Psoas muscle (tissue), 8 donors: ENCODE measurements around the gene NPTXR. TPM values are rescaled to one million over a fixed set of nuclear protein-coding genes. Genes with fewer than 3 reads are reported as not detected.

ENCODE experiments used
- ATAC-seq, 4 donors: fragments of 200-7000 bp; cut with Tn5 transposase; one replicate each; pipeline ENCODE4 v1.9.1; 2020; ENCODE audit warnings: moderate library complexity in 3 of 4, mild to moderate bottlenecking in 2 of 4
- DNase-seq, 2 donors: peaks; one replicate each; pipeline ENCODE4 v3.0.0-alpha.2; 2020
- H3K27ac ChIP-seq: fragments of 200-600 bp; one replicate; pipeline ENCODE4 v1.8.0; 2022
- H3K27me3 ChIP-seq, 3 donors: fragments of 200-600 bp in 1 of 3; one replicate each; pipeline versions ENCODE4 v1.6.1 to v1.8.0; 2013 to 2022; ENCODE audit warnings: low read length in 2 of 3, mild to moderate bottlenecking in 2 of 3, moderate library complexity in 1 of 3; ENCODE audit not compliant: insufficient read depth in 3 of 3
- H3K36me3 ChIP-seq, 2 donors: fragments of 200-600 bp in 1 of 2; one replicate each; pipeline versions ENCODE4 v1.6.1 to v1.8.0; 2013 to 2022; ENCODE audit warnings: low read depth in 1 of 2, mild to moderate bottlenecking in 1 of 2, moderate library complexity in 1 of 2; ENCODE audit not compliant: insufficient read depth in 1 of 2
- H3K4me1 ChIP-seq: fragments of 200-600 bp; one replicate; pipeline ENCODE4 v1.8.0; 2022
- H3K4me3 ChIP-seq: fragments of 200-600 bp; one replicate; pipeline ENCODE4 v1.8.0; 2022; ENCODE audit warnings: mild to moderate bottlenecking
- H3K9me3 ChIP-seq: fragments of 200-600 bp; one replicate; pipeline ENCODE4 v1.8.0; 2022
- WGBS, 3 donors: extraction: QIAGEN DNeasy Blood & Tissue Kit; methylation state at CpG; one replicate each; pipeline versions ENCODE4 v1.1.6 to v1.1.7; 2013; 5-methylcytosine and 5-hydroxymethylcytosine counted together
- intact Hi-C, 2 donors: fragments of 100-400 bp; cut with DNase I; formaldehyde crosslinking; loops; one replicate each; pipeline versions ENCODE4 v1.11.0 to v1.14.2; 2022
- polyA plus RNA-seq, 3 donors: library from polyadenylated mRNA; stranded (reverse); fragments of 200-250 nt; gene quantifications; one replicate each; pipeline ENCODE4 v1.2.3, GENCODE V29; 2013
- total RNA-seq, 4 donors: library from RNA; stranded (reverse); fragmentation: NEBNext Ultra II Directional in 2 of 4; extraction: Animal tissue kit (Norgen Biotek cat#: 25700) in 2 of 4; gene quantifications; one replicate each; pipeline versions ENCODE4 v1.2.1 to v1.2.4, GENCODE V29; 2021 to 2023
- TF ChIP-seq, protein P1 (sequence below): fragments of 200-600 bp; IDR thresholded peaks from one replicate; pipeline ENCODE4 v1.8.0; 2022; ENCODE audit warnings: antibody characterized with exemption
- donor health status: healthy with polysubstance abuse.
- donor health status: DM: no; HTN: no; CAD: no; lungs with moderate emphysema.
- donor health status: Bipolar disorder and iron deficiency.
- donor health status: healthy.
- donor health status: DM: yes; HTN: yes; CAD: no.
- donor health status: DM: no; HTN: no; CAD: no.
- donor health status: DM: no; HTN: no; CAD: no.
- donor health status: DM: yes; HTN: yes; CAD: no.

NPTXR gene
- total and polyA plus RNA-seq, 7 donors, result 0.15 to 1.7 (median 0.39) TPM

DNA sequence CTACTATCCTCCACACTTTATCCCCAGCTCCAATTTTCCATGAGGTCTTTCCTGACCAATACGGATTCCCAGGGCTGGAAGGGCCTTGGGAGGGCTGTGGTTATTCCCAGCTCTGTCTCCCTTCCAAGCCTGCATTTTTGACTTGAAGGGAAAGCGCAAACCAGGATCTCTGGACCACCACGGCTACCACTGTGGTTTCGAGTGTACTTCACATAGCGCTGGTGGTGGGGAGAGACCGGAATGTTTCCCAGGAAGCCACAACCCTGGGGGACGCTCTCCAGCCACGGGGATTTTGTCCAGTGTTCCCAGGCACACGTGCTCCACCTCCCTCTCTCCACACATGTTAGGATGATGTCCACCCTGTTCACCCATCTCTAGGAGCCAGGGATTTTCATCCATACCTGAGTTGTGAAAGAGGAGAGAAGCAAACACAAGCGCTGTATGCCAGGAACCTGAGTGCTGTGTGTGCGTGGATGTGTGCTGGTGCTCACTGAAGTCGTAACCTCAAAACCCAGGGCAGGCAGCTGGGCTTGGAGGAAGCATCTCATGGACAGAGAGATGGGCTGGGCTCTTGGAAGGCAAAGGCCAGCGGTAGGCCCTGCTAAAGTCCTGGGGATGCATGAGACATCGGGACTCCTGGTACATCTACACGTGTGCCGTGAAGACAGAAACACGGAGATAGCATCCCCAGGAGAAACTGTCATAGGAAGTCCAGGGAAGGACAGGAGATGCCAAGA, 1.3 kb upstream of the NPTXR start:
- H3K36me3 ChIP-seq, result no peaks in the 10 kb centered on the region
- H3K9me3 ChIP-seq, result no peaks in the 10 kb centered on the region
- DNase-seq (no peak), ATAC-seq (no peak)
- peaks cover 0 to 64% (median 20%) of the 10 kb centered on the region in 3 donors for H3K27me3 ChIP-seq
- no peak overlapping the region for H3K4me3 ChIP-seq
- peaks cover 3% of the 10 kb centered on the region for H3K4me1 ChIP-seq
- H3K27ac ChIP-seq, result no peak overlapping the region
- intact Hi-C loops, result loop anchor here in 1 of 2 donors (10.0 kb wide), 1 partner anchor 80 kb away; no protein-coding TSS in a partner anchor
- WGBS, 3 donors, result 45 to 56% (median 46%) methylated on average over 17 of the region's 17 CpGs
- TF ChIP-seq, protein P1, sequence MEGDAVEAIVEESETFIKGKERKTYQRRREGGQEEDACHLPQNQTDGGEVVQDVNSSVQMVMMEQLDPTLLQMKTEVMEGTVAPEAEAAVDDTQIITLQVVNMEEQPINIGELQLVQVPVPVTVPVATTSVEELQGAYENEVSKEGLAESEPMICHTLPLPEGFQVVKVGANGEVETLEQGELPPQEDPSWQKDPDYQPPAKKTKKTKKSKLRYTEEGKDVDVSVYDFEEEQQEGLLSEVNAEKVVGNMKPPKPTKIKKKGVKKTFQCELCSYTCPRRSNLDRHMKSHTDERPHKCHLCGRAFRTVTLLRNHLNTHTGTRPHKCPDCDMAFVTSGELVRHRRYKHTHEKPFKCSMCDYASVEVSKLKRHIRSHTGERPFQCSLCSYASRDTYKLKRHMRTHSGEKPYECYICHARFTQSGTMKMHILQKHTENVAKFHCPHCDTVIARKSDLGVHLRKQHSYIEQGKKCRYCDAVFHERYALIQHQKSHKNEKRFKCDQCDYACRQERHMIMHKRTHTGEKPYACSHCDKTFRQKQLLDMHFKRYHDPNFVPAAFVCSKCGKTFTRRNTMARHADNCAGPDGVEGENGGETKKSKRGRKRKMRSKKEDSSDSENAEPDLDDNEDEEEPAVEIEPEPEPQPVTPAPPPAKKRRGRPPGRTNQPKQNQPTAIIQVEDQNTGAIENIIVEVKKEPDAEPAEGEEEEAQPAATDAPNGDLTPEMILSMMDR, result no peak

DNA sequence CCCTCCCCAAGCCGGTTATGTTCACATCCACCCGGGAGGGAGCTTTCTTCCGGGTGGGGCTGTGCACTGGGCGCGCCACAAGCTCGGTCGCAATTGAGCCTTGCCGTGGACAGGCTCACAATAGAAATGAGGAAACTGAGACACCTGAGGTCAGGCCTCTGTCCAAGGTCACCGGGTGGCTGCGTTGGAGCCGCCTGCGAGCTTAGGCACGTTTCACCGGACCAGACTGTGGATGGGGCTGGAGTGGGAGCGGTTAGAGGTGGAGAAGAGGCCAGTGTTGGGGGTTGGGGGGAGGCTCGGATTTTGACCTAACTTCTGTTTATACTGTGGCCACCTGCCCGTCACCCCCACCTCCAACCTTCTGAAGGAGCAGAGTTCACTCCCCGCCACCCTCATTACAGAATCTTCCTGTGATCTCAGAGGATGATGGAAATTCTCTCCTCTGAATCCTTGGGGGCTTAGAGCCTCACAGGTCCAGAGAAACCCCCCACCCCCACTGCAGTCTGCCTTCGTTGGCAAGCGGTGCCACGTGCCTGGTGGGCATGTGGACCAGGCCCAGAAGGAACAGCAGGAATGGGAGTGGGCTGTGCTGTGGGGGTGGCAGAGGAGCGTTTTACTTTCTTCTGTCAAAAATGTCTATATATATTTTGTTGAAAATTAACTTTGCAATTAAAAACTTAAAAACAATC, 631 bp upstream of the NPTXR start:
- Histone ChIP-seq H3K4me3 (peak overlapping the region; percentile 43), H3K27me3 (peaks cover 0 to 65% (median 17%) of the 10 kb centered on the region in 3 donors), H3K36me3 (no peaks in the 10 kb centered on the region), H3K27ac (no peak overlapping the region), H3K9me3 (no peaks in the 10 kb centered on the region), H3K4me1 (peaks cover 3% of the 10 kb centered on the region)
- DNase-seq (no peak), ATAC-seq (peak in 3 of 4 donors; percentile 7 to 14 (median 10))
- WGBS, 3 donors, result 17 to 22% (median 19%) methylated on average over 21 to 22 of the region's 22 CpGs
- TF ChIP-seq, protein P1, result no peak
- intact Hi-C loops, result loop anchor here (5.0 to 10.0 kb wide), 2 partner anchors 72 to 80 kb away; no protein-coding TSS in a partner anchor

DNA sequence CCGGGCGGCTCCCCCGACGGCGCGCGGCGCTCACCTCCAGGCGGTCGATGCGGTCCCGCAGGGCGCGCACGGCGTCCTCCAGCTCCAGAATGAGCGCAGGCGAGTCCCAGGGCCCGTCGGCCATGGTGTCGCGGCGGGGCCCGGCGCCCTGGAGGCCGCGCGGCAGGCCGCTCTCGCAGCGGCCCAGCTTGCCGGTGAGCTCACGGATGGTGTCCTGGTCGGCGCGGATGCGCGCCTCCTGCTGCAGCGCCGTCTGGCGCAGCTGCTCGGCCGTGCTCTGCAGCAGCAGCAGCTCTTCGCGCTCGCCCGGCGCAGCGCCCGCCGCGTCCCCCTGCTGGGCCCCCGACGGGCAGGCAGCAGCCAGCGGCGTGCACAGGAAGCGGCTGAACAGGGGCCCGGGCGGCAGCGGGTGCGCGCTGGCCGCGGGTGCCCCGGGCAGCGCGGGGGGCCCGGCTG, 599 bp downstream of the NPTXR start:
- Histone ChIP-seq H3K4me3 (peak overlapping the region; percentile 58), H3K4me1 (peaks cover 3% of the 10 kb centered on the region), H3K9me3 (no peaks in the 10 kb centered on the region), H3K27me3 (peaks cover 0 to 58% (median 15%) of the 10 kb centered on the region in 3 donors), H3K36me3 (no peaks in the 10 kb centered on the region), H3K27ac (no peak overlapping the region)
- DNase-seq (peak; percentile 46 to 71), ATAC-seq (peak; percentile 47 to 64 (median 60))
- WGBS, 3 donors, result 0 to 1% (median 0%) methylated on average over 35 to 68 of the region's 68 CpGs
- intact Hi-C loops, result loop anchor here (5.0 to 10.0 kb wide), 2 partner anchors 71 to 78 kb away; no protein-coding TSS in a partner anchor
- TF ChIP-seq, protein P1, result peak; percentile 19

DNA sequence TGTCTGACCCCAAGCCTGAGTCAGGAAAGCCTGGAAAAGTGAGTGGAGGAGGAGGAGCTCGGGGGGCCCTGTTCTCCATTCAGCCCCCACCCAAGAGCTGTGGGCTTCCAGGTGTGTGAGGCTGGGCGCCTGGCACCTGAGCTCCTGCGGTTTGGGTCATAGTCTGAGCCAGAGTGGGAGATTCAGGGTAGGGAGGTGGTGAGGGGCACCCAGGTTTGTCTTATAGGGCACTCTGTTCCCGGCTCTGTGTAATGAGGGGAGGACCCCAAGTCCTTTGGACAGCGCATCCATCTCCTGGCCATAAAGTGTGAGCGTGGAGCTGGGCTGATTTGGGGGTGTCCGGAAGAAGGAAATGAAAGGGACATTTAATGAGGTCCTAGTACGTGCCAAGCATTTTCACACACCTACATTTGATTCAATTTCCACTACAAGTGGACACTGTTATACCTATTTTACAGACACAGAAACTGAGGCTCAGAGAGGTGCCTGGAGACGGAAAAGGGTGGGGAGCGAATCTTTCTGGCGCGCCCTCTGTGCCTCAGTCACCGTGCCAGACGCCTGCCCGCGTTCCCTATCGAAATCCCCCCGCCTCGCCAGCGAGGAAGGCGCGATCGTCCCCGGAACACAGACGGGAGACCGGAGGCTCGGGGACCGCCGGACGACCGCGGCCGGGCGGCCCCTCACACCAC, 1.2 kb downstream of the NPTXR start:
- Histone ChIP-seq H3K27me3 (peaks cover 0 to 58% (median 15%) of the 10 kb centered on the region in 3 donors), H3K9me3 (no peaks in the 10 kb centered on the region), H3K27ac (no peak overlapping the region), H3K36me3 (no peaks in the 10 kb centered on the region), H3K4me3 (peak overlapping the region; percentile 58), H3K4me1 (peaks cover 3% of the 10 kb centered on the region)
- DNase-seq (no peak), ATAC-seq (no peak)
- intact Hi-C loops, result loop anchor here (5.0 to 10.0 kb wide), 2 partner anchors 70 to 78 kb away; no protein-coding TSS in a partner anchor
- 22 to 30% (median 26%) methylated on average over 26 to 34 of the region's 34 CpGs for WGBS, 3 donors
- TF ChIP-seq, protein P1, result no peak
